AG04449 (cell line): ENCODE measurements around the gene DNAJB5.

Source experiments
- CTCF ChIA-PET: fragments of 350-600 bp; formaldehyde crosslinking; extraction: SDS; loops from one replicate; lab custom pipeline; 2021; ENCODE audit warnings: antibody characterized with exemption; lab: Yijun Ruan, JAX
- POLR2A ChIA-PET: fragments of 400-600, 350-600 bp; formaldehyde crosslinking; extraction: SDS; loops from one replicate; lab custom pipeline; 2020; ENCODE audit warnings: antibody characterized with exemption, inconsistent platforms; lab: Yijun Ruan, JAX
- DNase-seq: peaks from one replicate; pipeline ENCODE4 v3.0.0-alpha.2; 2010; ENCODE audit warnings: low read depth, low spot score
- H3K4me3 ChIP-seq: 2 replicates; pipeline ENCODE4 v1.5.1; 2011; ENCODE audit warnings: low read depth, mild to moderate bottlenecking, control low read depth, low read length
- CTCF ChIP-seq: IDR thresholded peaks from one replicate; pipeline ENCODE4 v1.5.1; 2011; ENCODE audit warnings: mild to moderate bottlenecking, moderate library complexity, low read length, control low read depth, inconsistent platforms; ENCODE audit not compliant: insufficient read depth; ENCODE audit errors: missing control alignments

Gene DNAJB5

GRCh38 chr9:34980181-34980761 is 9.3 kb upstream of the DNAJB5 start:
- no peak for DNase-seq
- no peak for TF ChIP-seq CTCF
- CTCF ChIA-PET: interaction anchor here (1.5 kb wide), 1 partner anchor 14 kb away, joined by 3 read pairs; no protein-coding TSS in a partner anchor

GRCh38 chr9:34982361-34982760 is 7.2 kb upstream of the DNAJB5 start:
- DNase-seq: no peak
- TF ChIP-seq CTCF: no peak
- ChIA-PET CTCF (interaction anchor here (2.5 kb wide), 1 partner anchor 83 kb away, joined by 11 read pairs; no protein-coding TSS in a partner anchor), POLR2A (no interaction called here)
- H3K4me3 ChIP-seq: no peak overlapping the region

More at GRCh38 chr9:34980181-34980761, 9.3 kb upstream of the DNAJB5 start:
- H3K4me3 ChIP-seq: no peak overlapping the region
- POLR2A ChIA-PET: no interaction called here

GRCh38 chr9:34983209-34983608 is 6.3 kb upstream of the DNAJB5 start:
- TF ChIP-seq CTCF: no peak
- no peak for DNase-seq
- no peak overlapping the region for H3K4me3 ChIP-seq
- ChIA-PET POLR2A (no interaction called here), CTCF (interaction anchor here (2.3 to 2.5 kb wide), 3 partner anchors 10 to 84 kb away, joined by 11 to 54 read pairs (median 13); no protein-coding TSS in a partner anchor)

- no peak for TF ChIP-seq CTCF
- ChIA-PET CTCF (interaction anchor here (0.6 to 2.6 kb wide), 18 partner anchors 8 to 224 kb away, joined by 3 to 54 read pairs (median 4); a partner anchor contains a TSS), POLR2A (no interaction called here)
- no peak for DNase-seq
- no peak overlapping the region for H3K4me3 ChIP-seq
These were observed 5.5 kb upstream of the DNAJB5 start for GRCh38 chr9:34984049-34984448.

GRCh38 chr9:34985311-34985899 is 4.1 kb upstream of the DNAJB5 start:
- ChIA-PET CTCF (interaction anchor here (1.0 to 2.6 kb wide), 22 partner anchors 9 to 285 kb away, joined by 3 to 54 read pairs (median 4); a partner anchor contains a TSS), POLR2A (no interaction called here)
- H3K4me3 ChIP-seq: no peak overlapping the region

More at GRCh38 chr9:34985311-34985899, 4.1 kb upstream of the DNAJB5 start:
- no peak for DNase-seq
- TF ChIP-seq CTCF: peak; percentile 71
